HG02571 (cell line): ENCODE results near the gene PROM2.

ENCODE experiments used
- ATAC-seq: cut with Tn5 transposase; IDR thresholded peaks from one replicate; pipeline ENCODE4 v1.9.1; 2021; ENCODE audit warnings: mild to moderate bottlenecking, moderate library complexity; ENCODE audit not compliant: unreplicated experiment

The PROM2 gene

GRCh38 chr2:95319481-95320343 is 45.5 kb downstream of the PROM2 start:
- no peak for ATAC-seq

GRCh38 chr2:95320344-95320712 is 46.1 kb downstream of the PROM2 start:
- no peak for ATAC-seq

- ATAC-seq: no peak
These were observed 46.9 kb downstream of the PROM2 start for GRCh38 chr2:95320986-95321767.

GRCh38 chr2:95323347-95324155 is 49.3 kb downstream of the PROM2 start:
- no peak for ATAC-seq

- no peak for ATAC-seq
These were observed 50.8 kb downstream of the PROM2 start for GRCh38 chr2:95325026-95325425.

GRCh38 chr2:95325590-95326432 is 51.6 kb downstream of the PROM2 start:
- no peak for ATAC-seq

GRCh38 chr2:95326433-95327140 is 52.3 kb downstream of the PROM2 start:
- ATAC-seq: no peak

- no peak for ATAC-seq
These were observed 53.6 kb downstream of the PROM2 start for GRCh38 chr2:95327861-95328260.

GRCh38 chr2:95328358-95329125 is 54.3 kb downstream of the PROM2 start:
- ATAC-seq: no peak

- ATAC-seq: no peak
These were observed 55.2 kb downstream of the PROM2 start for GRCh38 chr2:95329401-95329800.

GRCh38 chr2:95329891-95330793 is 55.9 kb downstream of the PROM2 start:
- ATAC-seq: no peak

- no peak for ATAC-seq
These were observed 56.6 kb downstream of the PROM2 start for GRCh38 chr2:95330794-95331338.

GRCh38 chr2:95331606-95332005 is 57.4 kb downstream of the PROM2 start:
- no peak for ATAC-seq

- ATAC-seq: no peak
These were observed 57.8 kb downstream of the PROM2 start for GRCh38 chr2:95332036-95332435.

- ATAC-seq: no peak
These were observed 58.8 kb downstream of the PROM2 start for GRCh38 chr2:95333056-95333455.

GRCh38 chr2:95333888-95334338 is 59.7 kb downstream of the PROM2 start:
- no peak for ATAC-seq

GRCh38 chr2:95334916-95335641 is 60.8 kb downstream of the PROM2 start:
- no peak for ATAC-seq
